Lower leg skin (tissue), 3 donors: ENCODE data around the gene IDI2.

Experiments used
- CTCF ChIP-seq, 3 donors: fragments of 450-650 bp; IDR thresholded peaks; one replicate each; pipeline ENCODE4 v1.5.1; 2016; ENCODE audit warnings: antibody characterized with exemption in 3 of 3, mild to moderate bottlenecking in 3 of 3, moderate library complexity in 2 of 3
- POLR2A ChIP-seq, 2 donors: fragments of 450-650 bp; IDR thresholded peaks; one replicate each; pipeline ENCODE4 v1.6.1; 2016 to 2017; ENCODE audit warnings: antibody characterized with exemption in 2 of 2, mild to moderate bottlenecking in 1 of 2, moderate library complexity in 1 of 2

DNA sequence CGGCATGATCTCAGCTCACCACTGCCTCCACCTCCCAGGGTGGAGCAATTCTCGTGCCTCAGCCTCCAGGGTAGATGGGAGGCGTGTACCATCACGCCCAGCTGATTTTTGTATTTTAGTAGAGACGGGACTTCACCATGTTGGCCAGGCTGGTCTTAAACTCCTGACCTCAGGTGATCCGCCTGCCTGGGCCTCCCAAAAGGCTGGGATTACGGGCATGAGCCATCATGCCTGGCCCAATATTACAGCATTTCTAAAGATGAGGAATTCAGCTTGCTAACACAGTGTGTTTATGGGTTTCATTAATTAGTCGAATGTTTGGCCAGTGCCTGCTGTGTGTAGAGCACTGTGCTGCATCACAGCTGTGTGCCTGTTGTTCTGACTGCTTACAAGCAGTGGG lies 34.2 kb upstream of the IDI2 start:
- no peak for TF ChIP-seq CTCF (IDR thresholded peaks at IDR 0.05)
- no peak for TF ChIP-seq POLR2A (IDR thresholded peaks at IDR 0.05)
